ENCODE results near the gene TMEM53.

DNA sequence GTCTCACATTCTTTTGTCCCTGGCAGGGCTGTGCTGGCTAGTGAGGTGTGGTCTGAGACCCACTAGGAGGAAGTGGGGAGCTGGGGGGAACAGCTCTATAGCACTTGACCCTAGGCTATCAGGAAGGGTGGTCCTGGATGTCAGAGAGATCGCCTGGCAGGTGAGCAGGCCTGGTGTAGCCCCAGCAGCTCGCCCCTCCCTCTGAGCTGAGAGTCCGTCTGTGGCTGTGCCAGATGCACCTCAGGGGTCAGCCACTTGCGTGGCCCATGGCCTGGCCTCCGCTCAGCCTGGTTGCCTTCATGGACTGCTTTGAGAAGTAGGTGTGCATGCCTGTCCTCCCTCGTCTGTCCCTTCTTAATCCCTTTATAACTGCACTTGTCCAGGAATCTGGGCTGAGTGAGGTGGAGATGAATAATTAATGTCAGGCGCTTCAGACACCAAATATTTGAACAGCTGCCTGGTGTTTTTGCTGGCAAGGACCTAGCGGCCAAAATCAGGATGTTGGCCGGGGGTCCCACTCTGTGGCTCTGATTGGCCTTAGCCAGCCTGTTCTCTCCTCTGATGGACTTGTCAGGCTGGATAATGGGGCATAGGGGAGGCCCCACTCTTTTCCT, 30.5 kb downstream of the TMEM53 start:
- TF ChIP-seq ZNF274 (IDR thresholded peaks at IDR 0.05; ENCODE audit: low read length) (no peak), ZNF274 (tag by site-specific recombination; IDR thresholded peaks at IDR 0.05; ENCODE audit: borderline replicate concordance) (no peak)
- TF ChIP-seq, protein P1, sequence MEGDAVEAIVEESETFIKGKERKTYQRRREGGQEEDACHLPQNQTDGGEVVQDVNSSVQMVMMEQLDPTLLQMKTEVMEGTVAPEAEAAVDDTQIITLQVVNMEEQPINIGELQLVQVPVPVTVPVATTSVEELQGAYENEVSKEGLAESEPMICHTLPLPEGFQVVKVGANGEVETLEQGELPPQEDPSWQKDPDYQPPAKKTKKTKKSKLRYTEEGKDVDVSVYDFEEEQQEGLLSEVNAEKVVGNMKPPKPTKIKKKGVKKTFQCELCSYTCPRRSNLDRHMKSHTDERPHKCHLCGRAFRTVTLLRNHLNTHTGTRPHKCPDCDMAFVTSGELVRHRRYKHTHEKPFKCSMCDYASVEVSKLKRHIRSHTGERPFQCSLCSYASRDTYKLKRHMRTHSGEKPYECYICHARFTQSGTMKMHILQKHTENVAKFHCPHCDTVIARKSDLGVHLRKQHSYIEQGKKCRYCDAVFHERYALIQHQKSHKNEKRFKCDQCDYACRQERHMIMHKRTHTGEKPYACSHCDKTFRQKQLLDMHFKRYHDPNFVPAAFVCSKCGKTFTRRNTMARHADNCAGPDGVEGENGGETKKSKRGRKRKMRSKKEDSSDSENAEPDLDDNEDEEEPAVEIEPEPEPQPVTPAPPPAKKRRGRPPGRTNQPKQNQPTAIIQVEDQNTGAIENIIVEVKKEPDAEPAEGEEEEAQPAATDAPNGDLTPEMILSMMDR (tag by site-specific recombination; IDR thresholded peaks at IDR 0.05), result no peak

Measured in HEK293 (cell line).